DND-41 (cell line): ENCODE results near the gene SORCS1.

Experiments
- ATAC-seq: fragments of 200-7000 bp; cut with Tn5 transposase; 3 replicates; pipeline ENCODE4 v1.9.1; 2021; ENCODE audit warnings: low read depth; ENCODE audit not compliant: insufficient read depth
- DNase-seq: peaks from one replicate; pipeline ENCODE4 v3.0.0-alpha.2; 2020
- H2AFZ ChIP-seq: 2 replicates; pipeline ENCODE4 v1.6.0; 2012; ENCODE audit warnings: low read depth, low read length
- H3K27ac ChIP-seq: 2 replicates; pipeline ENCODE4 v1.5.1; 2012; ENCODE audit warnings: low read length, inconsistent platforms
- H3K27me3 ChIP-seq: fragments of 200-600 bp; sonication (generic); 2 replicates; pipeline ENCODE4 v1.6.0; 2012; ENCODE audit warnings: low read length, mild to moderate bottlenecking, inconsistent platforms; ENCODE audit not compliant: insufficient read depth, poor library complexity
- H3K36me3 ChIP-seq: 2 replicates; pipeline ENCODE4 v1.5.1; 2012; ENCODE audit warnings: low read length, inconsistent platforms; ENCODE audit not compliant: insufficient read depth
- H3K4me1 ChIP-seq: 2 replicates; pipeline ENCODE4 v1.5.1; 2012; ENCODE audit warnings: mild to moderate bottlenecking, low read length; ENCODE audit not compliant: insufficient read depth
- H3K4me2 ChIP-seq: 2 replicates; pipeline ENCODE4 v1.6.0; 2012; ENCODE audit warnings: mild to moderate bottlenecking, moderate library complexity, low read length, inconsistent platforms; ENCODE audit not compliant: insufficient read depth
- H3K4me3 ChIP-seq, 2 experiments: fragments of 200-600 bp in 1 of 2; shearing (Covaris generic) in 1 of 2; 2 replicates each; pipeline ENCODE4 v1.5.1; 2012 to 2016; ENCODE audit warnings: inconsistent platforms in 2 of 2, low read length in 2 of 2, mild to moderate bottlenecking in 2 of 2, low read depth in 1 of 2, moderate library complexity in 1 of 2
- H3K79me2 ChIP-seq: 2 replicates; pipeline ENCODE4 v1.6.0; 2012; ENCODE audit warnings: low read length, inconsistent platforms; ENCODE audit not compliant: insufficient read depth
- H3K9ac ChIP-seq: 2 replicates; pipeline ENCODE4 v1.6.0; 2012; ENCODE audit warnings: low read depth, mild to moderate bottlenecking, inconsistent platforms, low read length, moderate library complexity
- H3K9me3 ChIP-seq: 2 replicates; pipeline ENCODE4 v1.5.1; 2012; ENCODE audit warnings: low read length, moderate library complexity, mild to moderate bottlenecking, inconsistent platforms; ENCODE audit not compliant: insufficient read depth, severe bottlenecking
- H4K20me1 ChIP-seq: 2 replicates; pipeline ENCODE4 v1.6.0; 2012; ENCODE audit warnings: low read length; ENCODE audit not compliant: insufficient read depth
- CTCF ChIP-seq: IDR thresholded peaks from 2 replicates; pipeline ENCODE4 v1.5.1; 2012; ENCODE audit warnings: borderline replicate concordance, low read length, moderate library complexity, mild to moderate bottlenecking; ENCODE audit not compliant: poor library complexity, severe bottlenecking; ENCODE audit errors: extremely low read depth
- EZH2 ChIP-seq: IDR thresholded peaks from 3 replicates; pipeline ENCODE4 v1.6.1; 2012; ENCODE audit warnings: borderline replicate concordance, low read depth, mild to moderate bottlenecking, moderate library complexity, low read length, inconsistent platforms; ENCODE audit not compliant: severe bottlenecking

The SORCS1 gene

GRCh38 chr10:106897719-106898118 lies 266.8 kb downstream of the SORCS1 start:
- ATAC-seq (no peak), DNase-seq (no peak)
- TF ChIP-seq EZH2 (no peak), CTCF (no peak)
- H3K79me2 ChIP-seq: no peaks in the 10 kb centered on the region
- no peak overlapping the region for H2AFZ ChIP-seq
- no peak overlapping the region for H3K9ac ChIP-seq
- H3K36me3 ChIP-seq: no peaks in the 10 kb centered on the region
- no peaks in the 10 kb centered on the region for H3K27me3 ChIP-seq
- H3K4me2 ChIP-seq: no peak overlapping the region
- H3K4me1 ChIP-seq: no peaks in the 10 kb centered on the region
- H4K20me1 ChIP-seq: no peaks in the 10 kb centered on the region
- no peak overlapping the region for H3K4me3 ChIP-seq
- H3K9me3 ChIP-seq: no peaks in the 10 kb centered on the region
- no peak overlapping the region for H3K27ac ChIP-seq

- H4K20me1 ChIP-seq: no peaks in the 10 kb centered on the region
- H2AFZ ChIP-seq: no peak overlapping the region
- TF ChIP-seq CTCF (no peak), EZH2 (no peak)
- no peaks in the 10 kb centered on the region for H3K9me3 ChIP-seq
- H3K36me3 ChIP-seq: no peaks in the 10 kb centered on the region
- H3K27me3 ChIP-seq: no peaks in the 10 kb centered on the region
- DNase-seq (no peak), ATAC-seq (no peak)
- no peaks in the 10 kb centered on the region for H3K4me1 ChIP-seq
- no peak overlapping the region for H3K9ac ChIP-seq
- no peak overlapping the region for H3K4me2 ChIP-seq
- H3K4me3 ChIP-seq: no peak overlapping the region
- no peaks in the 10 kb centered on the region for H3K79me2 ChIP-seq
- no peak overlapping the region for H3K27ac ChIP-seq
These were observed 269.8 kb downstream of the SORCS1 start for GRCh38 chr10:106894692-106895091.

GRCh38 chr10:106877574-106877973 lies 286.9 kb downstream of the SORCS1 start:
- Histone ChIP-seq H3K9ac (no peak overlapping the region), H3K4me2 (no peak overlapping the region), H2AFZ (no peak overlapping the region), H3K4me3 (no peak overlapping the region), H3K79me2 (no peaks in the 10 kb centered on the region), H3K4me1 (no peaks in the 10 kb centered on the region), H3K27me3 (no peaks in the 10 kb centered on the region), H3K36me3 (no peaks in the 10 kb centered on the region), H3K27ac (no peak overlapping the region), H3K9me3 (no peaks in the 10 kb centered on the region), H4K20me1 (no peaks in the 10 kb centered on the region)
- ATAC-seq (no peak), DNase-seq (no peak)
- TF ChIP-seq EZH2: no peak
- TF ChIP-seq CTCF: no peak

- no peaks in the 10 kb centered on the region for H4K20me1 ChIP-seq
- H3K27me3 ChIP-seq: no peaks in the 10 kb centered on the region
- H3K4me1 ChIP-seq: no peaks in the 10 kb centered on the region
- H2AFZ ChIP-seq: no peak overlapping the region
- DNase-seq (no peak), ATAC-seq (no peak)
- H3K4me3 ChIP-seq: no peak overlapping the region
- H3K4me2 ChIP-seq: no peak overlapping the region
- H3K27ac ChIP-seq: no peak overlapping the region
- H3K9ac ChIP-seq: no peak overlapping the region
- H3K79me2 ChIP-seq: no peaks in the 10 kb centered on the region
- no peak for TF ChIP-seq EZH2
- TF ChIP-seq CTCF: no peak
- H3K36me3 ChIP-seq: no peaks in the 10 kb centered on the region
- H3K9me3 ChIP-seq: no peaks in the 10 kb centered on the region
These were observed 290.0 kb downstream of the SORCS1 start for GRCh38 chr10:106874604-106874889.
